Measurements from ENCODE around the gene INPP5B. TPM values are rescaled to one million over a fixed set of nuclear protein-coding genes. Genes with fewer than 3 reads are reported as not detected.

The INPP5B gene
- total RNA-seq, 2 experiments from 2014 or later = 27.7 to 29.1 TPM

DNA sequence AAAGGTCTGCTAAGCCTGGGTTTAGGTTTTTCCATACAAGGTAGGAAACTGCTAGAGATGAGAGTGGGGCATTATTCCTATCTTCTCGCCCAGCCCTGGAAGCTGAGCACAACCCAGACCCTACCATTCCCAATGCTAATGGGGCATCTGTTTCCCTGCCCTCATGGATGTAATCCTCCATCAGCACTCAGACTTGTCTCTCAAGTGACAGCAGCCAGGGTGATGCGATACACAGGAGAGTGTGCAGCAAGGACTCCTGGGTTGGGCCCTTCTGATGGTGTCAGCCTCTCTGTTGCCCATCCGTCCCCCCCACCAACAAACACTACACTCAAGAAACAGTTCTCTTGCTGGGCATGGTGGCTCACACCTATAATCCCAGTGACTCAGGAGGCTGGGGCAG is 5.9 kb upstream of the INPP5B start:
- H3K4me3 Mint-ChIP-seq = no peak overlapping the region
- DNase-seq (no peak), ATAC-seq (no peak)
- H3K36me3 Mint-ChIP-seq (ENCODE audit: low read depth) = peaks cover 6% of the 10 kb centered on the region
- peaks cover 12% of the 10 kb centered on the region for H3K4me1 Mint-ChIP-seq (ENCODE audit: low read depth)
- intact Hi-C loops (cut with micrococcal nuclease) = no loop called here
- no peaks in the 10 kb centered on the region for H3K27me3 Mint-ChIP-seq
- CTCF ChIA-PET = no interaction called here
- TF ChIP-seq, protein P1, sequence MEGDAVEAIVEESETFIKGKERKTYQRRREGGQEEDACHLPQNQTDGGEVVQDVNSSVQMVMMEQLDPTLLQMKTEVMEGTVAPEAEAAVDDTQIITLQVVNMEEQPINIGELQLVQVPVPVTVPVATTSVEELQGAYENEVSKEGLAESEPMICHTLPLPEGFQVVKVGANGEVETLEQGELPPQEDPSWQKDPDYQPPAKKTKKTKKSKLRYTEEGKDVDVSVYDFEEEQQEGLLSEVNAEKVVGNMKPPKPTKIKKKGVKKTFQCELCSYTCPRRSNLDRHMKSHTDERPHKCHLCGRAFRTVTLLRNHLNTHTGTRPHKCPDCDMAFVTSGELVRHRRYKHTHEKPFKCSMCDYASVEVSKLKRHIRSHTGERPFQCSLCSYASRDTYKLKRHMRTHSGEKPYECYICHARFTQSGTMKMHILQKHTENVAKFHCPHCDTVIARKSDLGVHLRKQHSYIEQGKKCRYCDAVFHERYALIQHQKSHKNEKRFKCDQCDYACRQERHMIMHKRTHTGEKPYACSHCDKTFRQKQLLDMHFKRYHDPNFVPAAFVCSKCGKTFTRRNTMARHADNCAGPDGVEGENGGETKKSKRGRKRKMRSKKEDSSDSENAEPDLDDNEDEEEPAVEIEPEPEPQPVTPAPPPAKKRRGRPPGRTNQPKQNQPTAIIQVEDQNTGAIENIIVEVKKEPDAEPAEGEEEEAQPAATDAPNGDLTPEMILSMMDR (IDR thresholded peaks at IDR 0.05) = no peak
- POLR2A ChIA-PET = no interaction called here
- H3K27ac Mint-ChIP-seq = no peak overlapping the region
- no peaks in the 10 kb centered on the region for H3K9me3 Mint-ChIP-seq

DNA sequence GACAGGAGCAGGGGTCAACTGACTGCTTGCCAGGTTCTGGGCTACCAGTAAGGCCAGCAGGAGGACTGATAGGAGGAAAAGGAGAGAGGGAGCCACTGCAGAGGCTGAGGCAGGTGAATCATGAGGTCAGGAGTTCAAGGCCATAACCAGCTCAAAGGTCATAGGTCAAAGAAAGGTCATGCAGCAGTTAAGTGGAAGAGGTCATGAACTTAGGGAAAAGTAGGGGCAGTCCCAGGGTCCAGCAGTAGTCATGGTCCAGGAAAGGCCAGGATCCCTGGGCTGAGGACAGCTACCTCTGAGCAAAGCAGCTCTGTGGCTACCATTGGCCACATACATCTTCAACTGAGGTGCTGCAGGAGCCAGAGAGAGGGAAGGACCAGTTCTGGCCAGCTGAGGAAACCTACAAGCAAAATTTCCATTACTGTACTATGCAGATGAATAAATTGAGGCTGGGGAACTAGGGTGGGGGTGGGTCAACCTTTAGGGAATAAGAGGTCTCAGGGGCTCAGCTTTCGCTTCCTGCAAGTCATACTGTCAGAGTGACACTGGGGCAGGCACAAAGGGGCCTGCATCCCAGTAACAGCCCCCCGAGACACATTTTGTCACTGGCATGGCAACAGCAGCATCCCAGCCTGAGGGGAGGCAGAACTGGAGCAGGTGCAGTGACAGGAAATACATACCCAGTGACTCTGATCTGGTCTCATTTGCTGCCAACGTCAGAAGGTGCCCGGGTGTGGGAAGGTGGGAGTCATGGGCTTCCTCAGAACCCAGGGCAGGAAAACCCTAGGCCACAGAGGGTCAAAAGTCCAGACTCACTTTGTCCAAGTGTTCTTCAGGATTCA is 5.2 kb upstream of the INPP5B start:
- Mint-ChIP-seq H3K27me3 (no peaks in the 10 kb centered on the region), H3K4me1 (ENCODE audit: low read depth) (peaks cover 18% of the 10 kb centered on the region), H3K4me3 (no peak overlapping the region), H3K27ac (peak overlapping the region; percentile 41), H3K9me3 (no peaks in the 10 kb centered on the region), H3K36me3 (ENCODE audit: low read depth) (peaks cover 3% of the 10 kb centered on the region)
- CTCF ChIA-PET = no interaction called here
- POLR2A ChIA-PET = no interaction called here
- TF ChIP-seq, protein P1 (IDR thresholded peaks at IDR 0.05) = no peak
- ATAC-seq = no peak
- no peak for DNase-seq
- intact Hi-C loops (cut with micrococcal nuclease) = no loop called here

DNA sequence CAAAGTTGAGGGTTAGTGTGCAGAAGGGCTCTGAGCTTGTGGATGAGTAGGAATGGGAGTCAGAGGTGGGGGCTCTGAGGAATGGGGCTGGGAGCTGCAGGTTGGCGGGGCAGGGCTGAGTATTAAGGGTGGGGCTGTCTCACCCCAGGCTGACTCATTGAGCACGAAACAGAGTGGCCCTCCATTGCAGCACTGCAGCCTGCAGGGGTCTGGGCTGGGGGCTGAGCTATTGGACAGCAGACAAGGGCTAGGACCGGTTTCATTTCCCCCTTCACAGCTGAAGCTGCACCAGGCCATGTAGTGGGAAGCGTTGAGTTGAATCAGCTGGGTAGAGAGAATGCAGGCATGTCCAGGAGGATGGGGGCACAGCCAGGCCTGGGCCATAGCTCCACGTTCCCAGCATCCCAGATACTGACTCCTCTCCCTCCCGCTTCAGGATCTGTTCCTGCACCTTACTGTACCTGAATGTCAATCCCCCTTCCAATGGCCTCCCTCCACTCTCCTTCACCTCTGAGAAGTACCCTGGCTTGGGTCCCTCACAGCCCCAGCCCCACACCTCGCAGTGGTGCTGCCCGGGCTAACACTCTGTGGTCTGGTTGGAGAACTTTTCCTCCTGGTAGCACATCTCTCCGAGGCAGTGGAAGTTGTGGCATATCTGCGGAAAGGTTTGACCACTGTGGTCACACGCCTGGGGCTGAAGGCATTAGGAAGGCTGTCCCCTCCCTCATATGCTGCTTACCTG is 4.4 kb upstream of the INPP5B start:
- intact Hi-C loops (cut with micrococcal nuclease) = no loop called here
- TF ChIP-seq, protein P1 (IDR thresholded peaks at IDR 0.05) = no peak
- DNase-seq (no peak), ATAC-seq (no peak)
- peaks cover 21% of the 10 kb centered on the region for H3K4me1 Mint-ChIP-seq (ENCODE audit: low read depth)
- H3K27me3 Mint-ChIP-seq = no peaks in the 10 kb centered on the region
- CTCF ChIA-PET = no interaction called here
- H3K9me3 Mint-ChIP-seq = no peaks in the 10 kb centered on the region
- H3K36me3 Mint-ChIP-seq (ENCODE audit: low read depth) = peaks cover 1% of the 10 kb centered on the region
- peak overlapping the region; percentile 41 for H3K27ac Mint-ChIP-seq
- no peak overlapping the region for H3K4me3 Mint-ChIP-seq
- POLR2A ChIA-PET = interaction anchor here (0.7 to 1.3 kb wide), 3 partner anchors 17 to 59 kb away, joined by 3 read pairs; no protein-coding TSS in a partner anchor

DNA sequence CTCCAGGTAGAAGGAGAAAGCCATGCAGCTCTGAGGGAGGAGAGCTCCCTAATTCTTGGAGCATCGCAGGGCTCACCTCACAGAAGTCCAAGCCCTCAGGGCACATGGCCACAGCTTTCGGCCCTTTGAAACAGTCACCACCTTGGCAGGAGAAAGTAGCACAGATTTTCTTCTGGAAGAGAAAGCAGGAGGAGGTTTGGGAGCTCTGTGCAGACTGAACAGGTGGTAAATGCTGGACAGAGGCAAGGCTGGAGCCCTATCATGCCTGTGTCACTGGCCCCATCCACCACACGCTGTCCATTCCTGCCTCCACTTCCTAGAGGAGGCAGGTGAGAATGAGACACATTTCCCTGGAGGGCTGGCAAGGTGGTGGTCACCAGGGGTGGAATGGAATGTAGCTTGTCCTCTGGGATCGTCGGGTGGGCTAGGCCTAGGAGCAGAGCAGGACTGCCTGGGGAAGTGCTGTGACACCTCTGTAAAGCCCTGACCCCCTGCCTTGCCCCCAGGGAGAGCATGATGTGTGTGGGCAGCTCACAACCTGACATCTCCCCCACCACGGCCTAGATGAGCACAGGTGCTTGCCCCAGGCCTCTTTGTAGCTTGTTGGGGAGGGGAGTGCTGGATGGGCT is 2.8 kb upstream of the INPP5B start:
- no peaks in the 10 kb centered on the region for H3K9me3 Mint-ChIP-seq
- H3K27ac Mint-ChIP-seq = no peak overlapping the region
- POLR2A ChIA-PET = interaction anchor here (0.9 to 2.1 kb wide), 2 partner anchors 35 to 90 kb away, joined by 4 read pairs; partner anchors contain the start of gene MTF1
- no peaks in the 10 kb centered on the region for H3K27me3 Mint-ChIP-seq
- CTCF ChIA-PET = interaction anchor here (1.2 to 1.5 kb wide), 3 partner anchors 10 to 60 kb away, joined by 3 to 4 read pairs (median 3); no protein-coding TSS in a partner anchor
- DNase-seq (no peak), ATAC-seq (no peak)
- peaks cover 28% of the 10 kb centered on the region for H3K4me1 Mint-ChIP-seq (ENCODE audit: low read depth)
- H3K36me3 Mint-ChIP-seq (ENCODE audit: low read depth) = no peaks in the 10 kb centered on the region
- TF ChIP-seq, protein P1 (IDR thresholded peaks at IDR 0.05) = no peak
- intact Hi-C loops (cut with micrococcal nuclease) = no loop called here
- no peak overlapping the region for H3K4me3 Mint-ChIP-seq
